GM10847 (cell line): ENCODE results near the gene ARHGAP28.

Experiments used
- POLR2A ChIP-seq: IDR thresholded peaks from 2 replicates; pipeline ENCODE4 v1.6.1; 2011; ENCODE audit not compliant: insufficient read length; ENCODE audit errors: extremely low read depth

Gene ARHGAP28

DNA sequence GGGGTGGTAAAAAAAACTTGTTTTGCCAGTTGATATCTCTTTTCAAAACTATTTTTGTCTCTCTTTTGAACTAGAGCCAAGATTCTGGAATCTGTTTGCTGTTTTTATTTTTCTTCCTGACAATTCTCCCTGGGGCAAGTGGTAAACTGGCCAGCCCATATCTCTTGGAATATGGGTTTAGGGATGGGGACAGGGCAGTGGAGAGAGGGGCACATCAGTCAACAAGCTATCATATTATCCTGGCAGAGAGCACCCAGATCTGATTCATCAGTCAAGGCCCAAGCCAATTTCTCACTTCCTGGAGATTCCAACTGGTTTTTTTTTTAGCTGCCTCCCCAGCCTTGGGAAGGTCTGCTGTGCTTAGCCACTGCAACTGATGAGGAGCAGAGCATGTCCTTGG is 52.3 kb downstream of the ARHGAP28 start:
- TF ChIP-seq POLR2A, result no peak

DNA sequence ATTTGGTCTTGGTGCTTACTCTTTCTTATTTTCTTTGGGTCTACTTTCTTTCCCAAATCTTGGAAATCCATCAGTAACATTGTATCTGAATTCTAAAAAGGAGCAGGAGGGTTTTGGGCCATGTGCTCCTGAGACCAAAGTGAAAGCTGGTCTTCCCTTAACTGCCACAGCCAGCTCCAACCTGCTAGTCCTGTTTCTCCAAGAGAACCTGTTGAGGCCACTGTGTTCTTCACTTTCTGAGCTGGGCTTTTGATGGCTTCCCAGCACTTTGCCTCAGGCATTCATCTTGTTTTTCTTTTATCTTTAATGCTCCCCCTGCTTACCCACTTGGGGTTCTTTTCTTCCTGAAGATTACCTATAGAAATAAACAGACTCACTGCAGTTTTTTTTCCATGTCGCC is 53.3 kb downstream of the ARHGAP28 start:
- TF ChIP-seq POLR2A, result no peak

DNA sequence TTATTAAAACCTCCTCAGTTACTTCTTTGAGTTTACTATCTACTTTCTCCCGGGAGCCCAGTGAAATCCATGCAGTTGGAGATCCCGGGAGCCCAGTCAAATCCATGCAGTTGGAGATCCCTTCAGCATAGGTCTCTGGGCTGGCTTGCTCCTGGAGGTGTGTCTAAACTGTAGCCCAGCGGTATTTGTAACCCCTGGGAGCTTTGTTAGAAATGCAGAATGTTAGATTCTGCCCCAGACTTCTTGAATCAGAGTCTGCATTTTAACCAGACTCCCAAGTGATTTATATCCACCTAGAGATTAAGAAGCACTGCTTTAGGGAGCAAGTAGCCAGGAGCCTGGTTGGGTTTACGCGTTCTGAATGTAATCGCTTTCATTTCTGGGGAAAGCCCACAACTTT is 54.5 kb downstream of the ARHGAP28 start:
- no peak for TF ChIP-seq POLR2A

DNA sequence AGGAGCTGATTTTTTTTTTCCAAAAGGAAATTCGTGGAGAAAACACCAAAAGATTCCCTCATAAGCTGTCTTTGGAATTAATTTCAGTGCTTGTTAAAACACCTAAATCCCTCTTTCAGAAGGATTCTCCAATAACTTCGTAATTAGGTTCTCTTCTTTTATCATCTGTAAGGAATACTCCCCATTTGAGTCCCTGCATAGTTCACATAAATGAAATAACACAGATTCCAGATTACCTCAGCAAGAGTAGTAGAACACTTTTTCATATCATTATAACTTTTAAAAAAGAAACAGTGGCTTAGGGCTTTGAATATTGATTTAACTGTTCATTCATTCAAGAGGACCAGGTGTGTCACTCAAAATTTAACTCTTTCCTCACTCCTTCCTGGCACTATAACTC is 55.5 kb downstream of the ARHGAP28 start:
- no peak for TF ChIP-seq POLR2A

DNA sequence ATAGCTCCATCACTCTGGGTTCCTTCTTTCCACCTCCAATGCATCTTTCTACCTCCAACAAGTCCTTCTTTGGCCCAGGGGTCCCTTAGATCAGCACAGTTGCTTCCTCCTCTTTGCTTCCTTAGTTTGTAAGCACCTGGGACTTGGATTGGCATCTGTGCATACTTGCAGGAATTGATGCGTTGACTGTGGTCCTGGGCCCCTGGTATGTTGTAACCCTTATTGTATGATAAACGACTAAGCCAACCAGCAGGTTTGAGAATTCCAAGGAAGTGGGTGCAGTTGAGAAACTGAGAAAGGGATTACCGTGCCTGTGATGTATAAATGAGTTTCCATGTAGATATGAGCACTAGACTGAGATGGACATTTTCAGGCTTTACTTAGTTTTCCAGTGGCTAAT is 55.9 kb downstream of the ARHGAP28 start:
- TF ChIP-seq POLR2A, result no peak

DNA sequence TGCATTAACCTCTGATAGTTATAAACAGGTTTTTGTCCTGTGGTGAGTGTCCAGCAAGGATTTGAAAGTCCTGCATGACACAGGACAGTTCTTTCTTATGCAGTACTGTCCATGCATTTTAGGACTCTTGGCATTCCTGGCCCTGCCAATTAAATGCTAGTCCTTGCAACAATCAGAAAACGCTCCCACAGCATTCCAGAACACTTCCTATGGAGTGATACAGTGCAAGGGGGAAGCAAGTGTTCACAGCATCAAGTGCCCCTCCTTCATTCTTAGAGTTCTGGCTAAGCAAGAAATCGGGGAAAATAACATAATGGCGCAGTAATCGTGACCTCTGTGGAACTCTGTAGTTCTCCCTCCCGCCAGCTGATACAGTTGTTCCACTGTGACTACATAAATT is 62.9 kb downstream of the ARHGAP28 start:
- no peak for TF ChIP-seq POLR2A

DNA sequence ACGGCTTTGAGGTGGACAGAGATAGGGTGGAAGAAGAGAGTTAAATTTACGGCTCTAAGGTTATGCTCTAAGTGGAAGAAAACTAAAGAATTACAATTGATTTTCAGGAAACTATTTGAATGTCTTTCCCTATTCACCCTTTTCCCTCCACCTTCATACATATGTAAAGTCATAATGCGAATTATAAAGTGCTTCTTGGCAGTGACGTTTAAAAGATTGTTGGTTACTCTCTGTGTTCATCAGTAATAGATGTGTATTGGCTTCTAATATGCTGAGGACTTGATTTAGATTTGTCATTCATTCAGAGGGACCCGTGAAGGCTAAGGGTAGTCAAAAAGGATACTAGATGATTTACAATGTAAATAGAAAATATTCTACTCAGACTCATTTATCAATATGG is 63.9 kb downstream of the ARHGAP28 start:
- no peak for TF ChIP-seq POLR2A

DNA sequence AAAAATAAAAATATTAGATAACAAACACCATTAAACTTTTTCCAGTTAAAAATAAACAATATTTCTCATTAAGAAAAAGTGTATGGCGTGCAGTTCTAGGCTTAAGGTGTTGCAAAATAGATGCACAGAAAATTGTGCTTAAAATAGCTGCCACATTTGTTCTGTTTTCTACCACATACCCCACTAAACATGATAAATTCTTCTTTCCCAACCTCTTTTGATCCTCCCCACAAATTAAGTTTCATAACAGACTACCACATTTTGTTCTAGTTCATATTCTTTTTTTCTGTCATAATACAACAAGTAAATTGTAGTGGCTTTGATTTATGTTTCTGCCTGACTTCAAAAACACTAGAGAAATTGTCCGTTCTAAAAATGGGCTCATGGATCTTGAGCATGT is 64.5 kb downstream of the ARHGAP28 start:
- no peak for TF ChIP-seq POLR2A

DNA sequence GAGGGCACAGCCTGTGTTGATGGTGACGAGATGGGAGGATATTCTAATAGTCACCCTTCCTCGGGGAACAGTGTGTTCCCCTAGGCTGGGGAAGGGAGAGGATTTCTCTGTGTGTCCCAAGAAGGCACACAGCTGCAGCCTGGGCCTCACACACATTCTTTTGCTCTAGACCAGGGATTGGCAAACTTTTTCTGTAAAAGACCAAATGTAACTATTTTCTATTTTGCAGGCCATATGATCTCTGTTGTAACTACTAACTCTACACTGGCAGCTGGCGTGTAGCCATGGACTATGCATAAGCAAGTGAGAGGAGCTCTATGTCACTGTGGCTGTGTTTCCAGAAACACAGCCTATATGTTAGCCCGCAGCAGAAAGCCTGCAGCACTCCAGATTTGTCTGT is 65.8 kb downstream of the ARHGAP28 start:
- no peak for TF ChIP-seq POLR2A

DNA sequence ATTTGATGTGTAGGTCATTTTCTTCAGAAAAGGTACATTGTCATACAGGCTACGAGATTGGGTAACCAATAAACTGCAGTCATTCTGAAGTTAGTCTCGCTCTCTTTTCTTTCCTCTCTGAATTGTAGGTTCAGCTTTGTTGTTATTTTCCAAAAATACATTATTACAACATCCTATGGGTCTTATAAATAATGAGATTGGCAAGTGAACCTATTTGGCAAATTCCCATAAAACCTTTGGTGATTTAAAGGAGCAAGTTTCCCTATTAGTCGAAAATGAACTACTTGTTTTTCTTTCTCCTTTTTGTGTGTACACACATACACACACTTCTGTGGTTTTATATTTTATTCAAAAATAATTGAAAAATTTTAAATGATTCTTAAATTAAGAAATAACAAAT is 67.0 kb downstream of the ARHGAP28 start:
- no peak for TF ChIP-seq POLR2A

DNA sequence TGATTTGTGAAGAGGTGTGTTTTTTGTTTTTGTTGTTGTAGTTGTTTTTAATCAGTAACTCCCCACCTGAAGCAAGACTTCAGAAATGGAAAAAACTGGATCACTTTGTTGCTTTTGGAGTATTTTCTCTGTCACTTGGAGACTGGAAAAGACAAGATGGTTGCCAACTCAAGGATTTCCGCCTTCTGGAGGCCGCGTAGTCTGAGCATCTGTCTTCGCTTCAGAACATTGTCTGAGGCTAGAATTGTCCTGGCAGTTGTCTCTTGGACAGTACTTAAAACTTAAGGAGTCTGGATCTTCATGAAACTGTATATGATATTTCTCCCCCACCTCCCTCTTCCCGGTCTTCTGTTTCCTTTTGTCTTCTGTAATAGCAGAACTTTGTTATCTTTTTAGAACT is 67.7 kb downstream of the ARHGAP28 start:
- no peak for TF ChIP-seq POLR2A

DNA sequence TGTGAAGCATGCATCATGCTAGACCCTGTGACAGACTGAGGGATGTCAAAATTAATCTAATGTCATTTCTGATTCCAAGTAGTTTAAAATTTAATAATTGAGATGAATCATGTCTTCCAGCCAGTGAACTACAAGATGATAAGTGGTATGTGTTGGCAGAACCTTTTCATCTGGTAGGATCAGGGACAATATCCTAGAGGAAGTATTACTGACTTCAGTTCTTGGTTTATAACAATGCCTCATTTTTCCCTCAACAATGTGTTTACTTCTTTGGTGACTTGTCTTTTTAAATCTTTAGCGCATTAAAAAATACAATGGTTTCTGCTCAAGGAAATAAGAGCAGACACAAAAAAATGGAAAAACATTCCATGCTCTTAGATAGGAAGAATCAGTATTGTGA is 69.4 kb downstream of the ARHGAP28 start:
- TF ChIP-seq POLR2A, result no peak

DNA sequence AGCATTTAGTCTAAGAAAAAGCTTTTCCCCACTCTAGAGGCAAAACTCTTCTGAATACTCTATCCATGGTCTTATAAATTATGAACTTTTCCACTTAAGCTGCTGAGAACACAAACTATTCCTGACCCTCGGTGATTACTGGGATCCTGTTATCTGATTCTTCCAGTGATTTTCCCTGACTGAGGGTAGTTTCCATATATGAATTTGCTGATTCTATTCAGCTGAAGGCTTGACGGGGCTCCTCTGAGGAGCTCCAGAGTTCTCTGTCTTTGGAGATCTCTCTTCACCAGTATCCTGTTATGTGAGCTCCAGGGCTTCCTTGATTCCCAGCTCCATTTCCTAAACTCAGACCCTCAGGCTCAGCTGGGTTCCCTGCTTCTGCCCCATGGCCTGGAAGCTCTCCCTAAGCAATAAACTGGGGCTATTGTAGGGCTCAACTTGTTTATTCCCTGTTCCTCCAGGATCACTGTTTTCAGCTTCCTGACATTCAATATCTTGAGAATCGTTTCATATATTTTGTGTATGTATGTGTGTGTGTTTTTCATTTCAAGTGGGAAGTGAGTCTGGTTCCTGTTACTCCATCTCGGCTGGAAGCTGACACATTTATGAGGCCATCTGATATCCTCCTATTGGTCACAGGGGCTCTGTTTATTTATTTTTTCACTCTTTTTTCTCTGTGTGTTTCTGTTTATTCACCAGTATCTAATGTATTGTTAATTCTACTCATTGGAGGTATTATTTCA is 78.2 kb downstream of the ARHGAP28 start:
- no peak for TF ChIP-seq POLR2A

DNA sequence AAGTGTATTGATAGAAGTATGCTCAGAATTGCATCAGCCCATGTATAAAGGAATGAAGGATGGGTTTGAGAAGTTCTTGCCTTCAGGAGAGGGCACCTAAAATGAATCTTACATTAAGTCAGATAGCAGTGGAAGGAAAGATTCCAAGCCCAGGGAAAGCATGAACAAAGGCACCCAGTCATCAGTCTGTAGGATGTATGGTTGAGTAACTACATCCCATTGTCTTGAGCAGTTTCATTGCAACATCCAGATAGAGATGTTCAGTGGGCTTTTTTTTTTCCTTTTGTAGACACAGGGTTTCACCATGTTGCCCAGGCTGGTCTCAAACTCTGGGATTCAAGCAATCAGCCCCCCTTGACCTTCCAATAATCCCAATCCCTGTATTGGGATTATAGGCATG is 80.7 kb downstream of the ARHGAP28 start:
- no peak for TF ChIP-seq POLR2A

DNA sequence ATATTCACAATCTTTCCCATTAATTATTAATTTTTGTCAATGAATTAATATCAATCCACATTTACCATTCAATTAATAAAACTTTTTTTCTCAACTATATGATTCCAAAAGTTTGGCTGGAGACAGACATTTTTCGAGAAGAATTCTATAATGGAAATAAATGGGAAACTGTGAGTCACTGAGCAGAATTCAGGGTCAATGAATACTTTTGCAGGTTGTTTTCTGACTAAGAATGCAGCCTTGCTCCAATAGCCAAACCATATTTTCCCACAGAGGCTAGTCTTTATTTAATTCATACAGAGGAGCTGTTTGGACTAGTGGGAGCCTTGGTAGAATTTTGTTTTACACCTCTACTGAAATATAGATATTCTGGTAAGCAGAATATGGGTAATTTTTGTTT is 82.3 kb downstream of the ARHGAP28 start:
- TF ChIP-seq POLR2A, result no peak

DNA sequence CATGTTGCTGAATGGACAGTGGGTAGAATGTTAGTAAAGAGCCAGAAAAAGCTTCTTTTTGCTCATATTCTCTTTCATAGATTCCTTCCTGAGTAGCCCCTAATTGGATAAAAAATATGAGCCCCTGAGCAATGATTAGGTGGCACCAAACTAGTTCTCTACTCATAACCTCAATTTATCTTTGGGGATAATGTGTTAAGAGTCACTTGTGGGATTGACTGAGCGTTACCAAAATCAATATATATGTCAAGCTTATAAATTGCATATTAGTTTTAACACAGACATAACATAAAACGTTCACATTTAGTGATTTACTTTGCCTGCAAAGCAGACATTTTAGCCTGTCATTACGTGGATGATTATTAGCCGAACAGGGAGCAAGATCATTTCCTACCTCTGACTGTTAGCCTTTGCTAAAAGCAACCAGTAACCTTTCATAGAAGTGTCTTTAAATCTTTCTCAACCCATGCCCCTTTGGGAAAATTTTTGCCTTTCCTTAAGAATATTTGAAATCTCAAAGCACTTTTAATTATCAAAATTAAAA is 85.4 kb downstream of the ARHGAP28 start:
- no peak for TF ChIP-seq POLR2A

DNA sequence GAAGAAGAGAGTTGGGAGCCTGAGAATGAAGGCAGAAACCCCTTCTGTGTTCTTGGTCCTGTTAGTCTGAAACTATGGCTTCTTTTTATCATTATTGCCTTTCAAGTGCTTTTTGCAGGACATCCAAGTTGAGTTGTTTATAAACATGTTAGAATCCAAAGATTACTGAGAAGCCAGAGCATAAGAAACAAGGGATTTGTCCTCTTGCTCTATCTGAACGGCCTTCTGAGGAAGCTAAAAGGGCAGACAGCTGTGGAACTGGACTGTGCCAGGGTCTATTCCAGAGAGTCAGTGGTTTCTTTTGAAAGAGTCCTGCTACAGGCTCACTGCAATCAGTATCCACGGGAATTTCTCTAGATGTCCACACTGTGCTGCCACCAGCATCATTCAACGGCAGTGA is 86.6 kb downstream of the ARHGAP28 start:
- no peak for TF ChIP-seq POLR2A
